ENCODE data around the gene SLAMF1.

Gene SLAMF1

GRCh38 chr1:160622501-160623226, 24.2 kb downstream of the SLAMF1 start:
- DNase-seq = no peak

DNA sequence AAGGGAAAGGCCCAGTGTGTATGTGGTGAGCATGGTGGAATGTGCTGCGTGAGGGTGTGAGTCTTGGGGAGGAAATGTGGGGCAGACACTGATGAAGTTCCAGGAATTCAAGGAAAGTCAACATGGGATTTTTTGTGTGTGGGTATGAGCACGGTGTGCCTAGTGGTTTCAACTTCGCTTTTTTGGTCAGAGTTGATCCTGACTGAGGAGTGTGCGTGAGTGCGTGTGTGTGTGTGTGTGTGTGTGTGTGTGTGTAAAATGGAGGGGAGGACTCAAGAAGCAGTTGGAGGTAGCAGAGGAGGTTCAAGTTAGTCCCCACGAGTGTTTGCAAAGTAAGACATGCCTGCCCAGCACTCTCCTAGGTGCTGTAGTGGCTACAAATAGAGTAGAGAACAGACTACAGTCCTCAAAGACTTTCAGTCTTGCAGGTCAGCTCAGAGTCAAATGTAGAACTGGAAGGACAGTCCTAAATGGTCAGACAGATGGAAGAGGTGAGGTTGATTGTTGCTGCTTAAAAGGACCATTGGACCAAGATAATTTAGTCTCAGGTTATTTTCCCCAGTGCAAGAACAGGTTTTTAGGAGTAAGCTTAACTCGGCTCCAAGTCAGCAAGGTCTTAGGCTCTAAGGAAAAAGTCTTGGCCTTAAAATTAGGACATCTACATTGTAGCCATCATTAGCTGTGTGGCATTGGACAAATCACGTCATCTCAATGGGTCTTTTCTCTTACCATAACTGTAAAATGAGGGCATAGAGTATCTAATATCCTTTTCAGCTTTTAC, 25.0 kb downstream of the SLAMF1 start:
- no peak for DNase-seq

DNA sequence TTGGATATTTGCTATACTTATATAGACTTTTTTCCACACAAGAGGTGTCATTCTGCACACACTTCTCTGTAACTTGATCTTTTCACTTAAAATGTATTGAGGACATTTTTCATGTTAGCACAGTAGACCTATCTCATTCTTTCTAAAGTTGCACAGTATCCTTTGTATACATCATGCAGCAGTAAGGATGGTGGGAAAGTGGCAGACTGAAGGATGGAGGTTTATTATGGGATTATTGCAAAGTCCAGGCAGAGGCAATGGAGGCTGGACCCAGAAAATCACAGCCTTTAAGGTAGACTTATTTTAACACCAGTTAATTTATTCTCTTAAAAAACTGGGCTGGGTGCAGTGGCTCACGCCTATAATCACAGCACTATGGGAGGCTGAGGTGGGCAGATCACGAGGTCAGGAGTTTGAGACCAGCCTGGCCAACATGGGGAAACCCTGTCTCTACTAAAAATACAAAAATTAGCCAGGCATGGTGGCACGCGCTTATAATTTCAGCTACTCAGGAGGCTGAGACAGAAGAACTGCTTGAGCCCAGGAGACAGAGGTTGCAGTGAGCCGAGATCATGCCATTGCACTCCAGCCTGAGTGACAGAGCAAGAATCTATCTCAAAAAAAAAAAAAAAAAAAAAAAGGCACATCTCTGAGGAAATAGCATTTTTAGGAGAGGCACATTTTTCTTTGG, 25.8 kb downstream of the SLAMF1 start:
- DNase-seq = no peak

GRCh38 chr1:160619742-160620277, 27.0 kb downstream of the SLAMF1 start:
- DNase-seq = no peak

- DNase-seq = no peak
Observed at GRCh38 chr1:160618763-160619274, 28.0 kb downstream of the SLAMF1 start.

GRCh38 chr1:160618327-160618726, 28.5 kb downstream of the SLAMF1 start:
- no peak for DNase-seq

GRCh38 chr1:160615660-160616059, 31.2 kb downstream of the SLAMF1 start:
- no peak for DNase-seq

DNA sequence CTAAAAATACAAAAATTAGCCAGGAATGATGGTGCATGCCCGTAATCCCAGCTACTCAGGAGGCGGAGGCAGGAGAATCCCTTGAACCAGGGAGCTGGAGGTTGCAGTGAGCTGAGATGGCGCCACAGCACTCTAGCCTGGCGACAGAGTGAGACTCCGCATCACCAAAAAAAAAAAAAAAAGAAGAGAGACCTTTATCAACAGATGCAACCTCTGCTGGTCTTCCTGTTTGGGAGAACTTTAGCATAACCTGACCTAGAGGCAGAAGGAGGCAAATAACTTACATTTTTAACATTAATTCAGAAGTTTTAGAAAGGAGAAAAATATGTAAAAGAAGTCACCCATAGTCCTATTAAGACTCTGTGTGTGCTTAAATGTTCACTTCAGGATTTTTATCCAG, 32.4 kb downstream of the SLAMF1 start:
- no peak for DNase-seq

DNA sequence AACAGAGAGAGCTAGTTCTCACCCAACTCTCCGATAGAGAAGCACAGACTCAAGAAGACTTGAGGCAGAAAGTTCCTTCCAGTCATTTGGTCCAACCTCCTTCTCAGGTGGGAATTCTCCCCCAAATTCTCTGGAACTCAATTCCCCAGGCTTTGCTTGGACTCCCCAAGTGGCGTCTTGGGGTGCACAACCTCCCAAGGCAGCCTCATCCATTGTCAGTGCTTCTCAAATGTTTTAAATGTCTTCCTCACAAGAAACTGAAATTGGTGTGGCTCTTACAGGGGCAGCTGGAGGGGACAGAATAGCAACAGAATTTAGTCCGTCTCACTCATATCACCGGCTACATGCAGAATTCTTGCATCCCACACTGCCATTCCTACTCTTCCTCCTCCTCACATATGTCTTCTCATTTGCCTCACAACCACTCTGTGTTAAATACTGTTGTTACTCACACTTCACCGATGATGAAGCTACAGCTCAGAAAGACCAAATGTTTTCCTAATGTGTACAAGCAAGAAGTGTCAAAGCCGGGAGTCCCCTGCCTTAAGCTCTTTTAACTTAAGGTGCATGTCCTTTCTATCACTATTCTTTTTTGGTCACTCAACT, 34.1 kb downstream of the SLAMF1 start:
- no peak for DNase-seq

DNA sequence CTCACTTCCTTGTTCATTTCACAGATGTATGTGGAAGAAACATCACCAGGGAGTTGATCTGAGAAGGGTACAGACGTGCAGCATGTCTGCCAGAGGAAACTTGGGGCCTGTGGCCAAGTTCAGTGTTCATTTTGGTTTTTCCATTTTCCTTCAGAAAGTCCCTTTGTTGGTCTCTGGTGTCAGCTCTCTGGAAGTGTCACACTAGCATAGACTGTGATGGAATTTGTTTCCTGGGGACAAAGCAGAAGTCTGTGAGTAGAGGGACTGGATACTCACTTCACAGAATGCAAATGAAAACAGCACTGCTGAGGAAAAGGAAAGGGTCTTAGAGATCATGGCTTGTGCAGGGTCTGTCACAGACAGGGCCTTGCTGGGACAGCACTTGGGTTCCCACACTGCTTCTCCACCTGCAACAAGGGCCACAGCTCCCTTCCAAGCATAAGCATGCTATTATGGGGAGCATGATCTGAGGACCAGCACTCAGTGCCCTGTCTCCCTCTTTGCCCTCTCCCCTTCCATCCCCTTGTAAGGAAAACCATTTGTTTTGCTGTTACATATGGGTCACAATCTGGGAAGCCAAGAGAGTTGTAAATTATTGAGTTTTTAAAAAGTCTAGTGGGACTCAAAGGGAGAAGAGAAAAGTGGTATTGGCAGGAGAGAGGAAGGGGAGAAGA, 36.1 kb downstream of the SLAMF1 start:
- no peak for DNase-seq

DNA sequence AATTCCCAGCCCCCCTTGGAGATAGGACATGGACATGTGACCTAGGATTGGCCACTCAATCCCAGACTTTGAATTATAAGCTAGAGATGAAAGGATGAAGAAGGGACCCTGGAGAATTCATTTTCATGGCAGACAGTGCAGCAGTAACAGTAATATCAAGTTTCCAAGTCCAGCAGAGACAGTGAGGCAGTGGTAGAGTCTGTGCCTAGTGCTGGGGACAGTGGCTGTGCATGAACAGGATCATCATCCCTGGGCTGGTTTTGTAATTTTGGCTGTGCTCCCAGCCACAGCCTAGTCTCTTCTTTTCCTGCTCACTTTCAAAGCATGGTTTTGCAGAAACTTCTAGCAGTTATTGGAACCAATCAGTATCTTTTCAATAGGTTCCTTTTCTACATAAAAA, 37.9 kb downstream of the SLAMF1 start:
- no peak for DNase-seq

- DNase-seq = no peak
Observed at GRCh38 chr1:160608514-160608913, 38.3 kb downstream of the SLAMF1 start.

DNA sequence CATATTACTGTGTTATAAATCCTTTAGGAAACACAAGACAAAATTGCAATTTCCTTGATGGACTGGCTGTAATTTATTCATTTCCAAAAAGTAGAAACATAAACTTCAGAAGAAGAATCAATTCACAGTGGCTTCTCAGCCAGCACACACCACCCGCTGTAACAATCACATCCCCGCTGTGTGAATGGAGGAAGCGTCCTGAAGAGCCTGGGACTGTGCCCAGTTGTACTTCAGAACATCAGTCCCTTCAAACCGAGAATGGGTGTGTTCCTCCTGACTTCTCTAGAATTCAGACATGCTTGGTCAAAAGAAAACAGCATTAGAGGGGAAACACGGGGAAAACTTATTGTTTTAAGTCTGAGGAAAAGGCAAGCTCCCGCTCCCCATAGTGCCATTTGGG, 38.8 kb downstream of the SLAMF1 start:
- no peak for DNase-seq

DNA sequence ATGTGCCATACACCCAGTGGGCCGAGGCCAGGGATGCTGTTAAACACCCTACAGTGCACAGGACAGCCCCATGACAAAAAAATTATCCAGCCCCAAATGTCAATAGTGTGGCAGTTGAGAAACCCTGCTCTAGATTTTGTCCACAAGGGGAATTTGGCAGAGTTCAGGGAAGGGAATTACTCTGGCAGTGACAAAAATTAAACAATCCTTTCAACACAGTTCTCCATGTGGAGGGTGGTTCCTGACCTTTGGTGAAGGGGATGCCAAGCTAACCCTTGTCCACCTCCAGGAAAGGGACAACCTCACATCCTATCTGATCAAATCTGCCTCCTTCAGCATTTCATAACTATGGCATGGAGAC, 39.2 kb downstream of the SLAMF1 start:
- DNase-seq = no peak

- no peak for DNase-seq
Observed at GRCh38 chr1:160607011-160607671, 39.7 kb downstream of the SLAMF1 start.

GRCh38 chr1:160606611-160607010, 40.2 kb downstream of the SLAMF1 start:
- DNase-seq = no peak

DNA sequence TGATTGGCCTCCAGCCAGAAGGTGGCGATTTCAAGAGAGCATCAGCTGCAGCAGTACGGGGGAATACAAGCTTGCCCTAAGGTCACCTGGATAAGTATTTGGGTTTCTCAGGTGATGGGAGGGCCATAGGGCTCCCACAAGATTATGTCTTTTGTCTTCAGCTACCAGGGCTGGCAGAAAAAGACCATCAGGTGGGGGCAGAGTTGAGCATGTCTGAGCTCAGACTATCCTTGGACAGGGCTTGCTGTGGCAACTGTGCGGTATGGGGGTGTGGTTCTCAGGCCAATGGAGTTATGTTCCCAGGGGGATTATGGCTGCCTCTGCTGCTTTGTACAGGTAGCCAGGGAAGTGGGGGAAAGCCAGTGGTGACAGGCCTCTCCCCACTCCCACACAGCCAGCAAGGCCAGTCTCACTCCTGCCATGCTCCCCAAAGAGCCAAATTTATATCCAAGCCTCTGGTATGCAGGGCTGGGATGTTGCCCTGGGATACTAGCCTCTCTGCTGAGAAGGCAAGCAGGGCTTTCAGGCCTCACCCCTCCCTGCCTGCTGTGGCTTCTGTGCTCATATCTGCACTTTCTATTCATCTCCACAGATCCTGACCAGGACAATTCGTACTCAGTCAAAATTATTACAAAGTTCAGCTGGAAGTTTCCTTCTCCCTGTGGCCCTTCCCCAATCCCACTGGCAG, 40.9 kb downstream of the SLAMF1 start:
- no peak for DNase-seq

- DNase-seq = no peak
Observed at GRCh38 chr1:160605205-160605604, 41.6 kb downstream of the SLAMF1 start.

- no peak for DNase-seq
Observed at GRCh38 chr1:160597705-160598104, 49.1 kb downstream of the SLAMF1 start.

DNA sequence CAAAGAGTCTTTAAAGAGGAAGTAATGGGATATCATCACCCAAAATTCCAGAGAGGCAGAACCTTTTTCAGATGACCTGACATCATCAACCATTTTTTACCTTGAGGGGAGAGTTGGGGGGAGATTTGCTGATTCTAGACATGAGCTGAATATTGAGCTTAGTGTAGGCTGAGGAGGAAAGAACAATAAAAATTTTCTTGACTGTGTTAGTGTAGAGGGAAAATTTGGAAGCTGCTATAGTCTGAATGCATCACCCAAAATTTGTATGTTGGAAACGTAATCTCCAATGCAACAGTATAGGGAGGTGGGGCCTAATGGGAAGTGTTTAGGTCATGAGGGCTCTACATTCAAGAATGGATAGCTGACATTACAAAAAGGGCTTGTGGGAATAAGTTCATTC, 49.8 kb downstream of the SLAMF1 start:
- DNase-seq = no peak

GRCh38 chr1:160590488-160590887, 56.4 kb downstream of the SLAMF1 start:
- DNase-seq = no peak

Measured in activated CD8-positive, alpha-beta memory T cell treated with anti-CD3 and anti-CD28 coated beads for 24 hours (primary cell).